Panc1 (cell line): ENCODE results near the gene KCNJ5. TPM values are rescaled to one million over a fixed set of nuclear protein-coding genes. Genes with fewer than 3 reads are reported as not detected.

Experiments
- ATAC-seq: fragments of 200-7000 bp; cut with Tn5 transposase; 2 replicates; pipeline ENCODE4 v1.9.1; 2020; ENCODE audit warnings: mild to moderate bottlenecking, moderate library complexity
- BruUV-seq: library from RNA; stranded (reverse); fragments of 400-500 nt; replicated peaks from 2 replicates; lab custom pipeline; 2021; lab: Mats Ljungman, UMichigan
- CTCF ChIA-PET: fragments of 300-600 bp; sonication (Branson Sonifier 250); formaldehyde crosslinking; loops from one replicate; lab custom pipeline; 2022; ENCODE audit warnings: antibody characterized with exemption; lab: Charles Lee
- POLR2A ChIA-PET: fragments of 300-600 bp; sonication (Branson Sonifier 250); formaldehyde crosslinking; loops from one replicate; lab custom pipeline; 2022; ENCODE audit warnings: antibody characterized with exemption; lab: Charles Lee
- DNase-seq: peaks from one replicate; pipeline ENCODE4 v3.0.0-alpha.2; 2010; ENCODE audit warnings: low read depth, low spot score
- H3K27ac ChIP-seq: 2 replicates; pipeline ENCODE4 v1.5.1; 2011; ENCODE audit warnings: mild to moderate bottlenecking, low read length, inconsistent platforms
- H3K27me3 ChIP-seq: fragments of 200-500 bp; sonication (Bioruptor generic); 2 replicates; pipeline ENCODE4 v1.6.0; 2014; ENCODE audit warnings: low read length, inconsistent platforms; ENCODE audit not compliant: control insufficient read depth, insufficient read depth
- H3K36me3 ChIP-seq: fragments of 200-500 bp; sonication (Bioruptor generic); 2 replicates; pipeline ENCODE4 v1.5.1; 2014; ENCODE audit warnings: inconsistent platforms, mild to moderate bottlenecking, low read length, moderate library complexity; ENCODE audit not compliant: control insufficient read depth, insufficient read depth
- H3K4me1 ChIP-seq: 2 replicates; pipeline ENCODE4 v1.5.1; 2011; ENCODE audit warnings: inconsistent platforms, mild to moderate bottlenecking, low read length, moderate library complexity; ENCODE audit not compliant: control insufficient read depth, insufficient read depth
- H3K4me3 ChIP-seq, 2 experiments: 2 replicates each; pipeline ENCODE4 v1.5.1; 2011 to 2012; ENCODE audit warnings: low read depth in 2 of 2, low read length in 2 of 2, mild to moderate bottlenecking in 2 of 2, inconsistent platforms in 1 of 2, moderate library complexity in 1 of 2
- H3K9me3 ChIP-seq: fragments of 200-500 bp; sonication (Bioruptor generic); 2 replicates; pipeline ENCODE4 v1.5.1; 2014; ENCODE audit warnings: low read depth, mild to moderate bottlenecking, inconsistent platforms, low read length, moderate library complexity; ENCODE audit not compliant: control insufficient read depth, insufficient read depth
- CTCF ChIP-seq: fragments of 450-650 bp; IDR thresholded peaks from 2 replicates; pipeline ENCODE4 v1.5.1; 2017; ENCODE audit warnings: mild to moderate bottlenecking
- POLR2AphosphoS5 ChIP-seq: IDR thresholded peaks from 2 replicates; pipeline ENCODE4 v1.6.1; 2012; ENCODE audit warnings: mild to moderate bottlenecking, low read depth, low read length, moderate library complexity
- SIN3A ChIP-seq: IDR thresholded peaks from 2 replicates; pipeline ENCODE4 v1.6.1; 2012; ENCODE audit warnings: low read depth, mild to moderate bottlenecking, low read length, moderate library complexity, borderline replicate concordance; ENCODE audit not compliant: insufficient read depth
- TCF7L2 ChIP-seq: IDR thresholded peaks from 2 replicates; pipeline ENCODE4 v1.6.1; 2011; ENCODE audit warnings: mild to moderate bottlenecking, low read depth, low read length, inconsistent platforms
- in situ Hi-C: cut with HindIII; loops from 2 replicates; pipeline ENCODE4 v1.10.0; 2016; ENCODE audit warnings: low sequenced_read_pairs, low pct_unique_long_range_greater_than_20kb
- intact Hi-C: fragments of 100-400 bp; cut with micrococcal nuclease; formaldehyde crosslinking; loops from one replicate; pipeline ENCODE4 v1.10.0; 2022; ENCODE audit not compliant: unreplicated experiment
- total RNA-seq: library from RNA; stranded (reverse); gene quantifications from one replicate; pipeline ENCODE4 v1.2.1, GENCODE V29; 2021; ENCODE audit not compliant: unreplicated experiment
- TF ChIP-seq, protein P1 (sequence below), 2 experiments: IDR thresholded peaks; 2 replicates each; pipeline ENCODE4 v1.6.1; 2011 to 2012; ENCODE audit warnings: low read depth in 2 of 2, control low read depth in 1 of 2, low read length in 1 of 2, mild to moderate bottlenecking in 1 of 2, moderate library complexity in 1 of 2; ENCODE audit not compliant: insufficient read depth in 1 of 2

The KCNJ5 gene
- total RNA-seq, 1 experiment from 2014 or later, result 0.28 TPM

GRCh38 chr11:128862406-128862805 lies 28.8 kb upstream of the KCNJ5 start:
- ATAC-seq (no peak), DNase-seq (no peak)
- Histone ChIP-seq H3K9me3 (no peaks in the 10 kb centered on the region), H3K4me1 (no peaks in the 10 kb centered on the region), H3K27ac (no peak overlapping the region), H3K27me3 (peaks cover 13% of the 10 kb centered on the region), H3K36me3 (no peaks in the 10 kb centered on the region), H3K4me3 (no peak overlapping the region)
- TF ChIP-seq CTCF, result no peak
- ChIA-PET POLR2A (no interaction called here), CTCF (no interaction called here)
- in situ Hi-C loops (no loop called here), intact Hi-C loops (no loop called here)
- no TSS peak for BruUV-seq

GRCh38 chr11:128862908-128863660 lies 28.1 kb upstream of the KCNJ5 start:
- in situ Hi-C loops, result no loop called here
- no peak for TF ChIP-seq CTCF
- DNase-seq (no peak), ATAC-seq (no peak)
- POLR2A ChIA-PET, result no interaction called here
- CTCF ChIA-PET, result no interaction called here
- no TSS peak for BruUV-seq
- H3K27me3 ChIP-seq, result peaks cover 10% of the 10 kb centered on the region
- no peaks in the 10 kb centered on the region for H3K36me3 ChIP-seq
- H3K27ac ChIP-seq, result no peak overlapping the region
- H3K4me1 ChIP-seq, result no peaks in the 10 kb centered on the region
- no peak overlapping the region for H3K4me3 ChIP-seq
- H3K9me3 ChIP-seq, result no peaks in the 10 kb centered on the region
- intact Hi-C loops, result no loop called here

DNA sequence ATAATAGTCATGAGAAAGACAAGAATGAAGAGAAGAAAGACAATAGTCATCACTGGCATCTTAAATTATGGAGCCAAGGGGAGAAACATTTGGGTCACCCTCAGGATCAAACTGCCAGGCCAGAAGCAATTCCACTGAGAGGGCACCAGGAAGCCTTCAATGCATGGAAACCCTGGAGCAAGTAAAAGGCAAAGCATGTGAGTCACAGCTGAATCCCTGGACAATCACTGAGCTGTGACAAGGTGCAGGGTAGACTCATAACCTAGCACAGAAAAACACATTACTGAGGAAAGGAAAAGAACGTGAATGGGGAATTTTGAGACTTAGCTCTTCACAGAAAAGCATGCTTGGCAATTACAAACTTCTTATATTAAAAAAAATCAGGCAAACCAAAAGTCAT lies 25.7 kb upstream of the KCNJ5 start:
- Histone ChIP-seq H3K9me3 (no peaks in the 10 kb centered on the region), H3K36me3 (no peaks in the 10 kb centered on the region), H3K27ac (no peak overlapping the region), H3K4me3 (no peak overlapping the region), H3K27me3 (peaks cover 8% of the 10 kb centered on the region), H3K4me1 (no peaks in the 10 kb centered on the region)
- no TSS peak for BruUV-seq
- intact Hi-C loops (no loop called here), in situ Hi-C loops (no loop called here)
- POLR2A ChIA-PET, result no interaction called here
- no peak for DNase-seq
- ATAC-seq, result no peak
- CTCF ChIA-PET, result no interaction called here
- TF ChIP-seq, protein P1, sequence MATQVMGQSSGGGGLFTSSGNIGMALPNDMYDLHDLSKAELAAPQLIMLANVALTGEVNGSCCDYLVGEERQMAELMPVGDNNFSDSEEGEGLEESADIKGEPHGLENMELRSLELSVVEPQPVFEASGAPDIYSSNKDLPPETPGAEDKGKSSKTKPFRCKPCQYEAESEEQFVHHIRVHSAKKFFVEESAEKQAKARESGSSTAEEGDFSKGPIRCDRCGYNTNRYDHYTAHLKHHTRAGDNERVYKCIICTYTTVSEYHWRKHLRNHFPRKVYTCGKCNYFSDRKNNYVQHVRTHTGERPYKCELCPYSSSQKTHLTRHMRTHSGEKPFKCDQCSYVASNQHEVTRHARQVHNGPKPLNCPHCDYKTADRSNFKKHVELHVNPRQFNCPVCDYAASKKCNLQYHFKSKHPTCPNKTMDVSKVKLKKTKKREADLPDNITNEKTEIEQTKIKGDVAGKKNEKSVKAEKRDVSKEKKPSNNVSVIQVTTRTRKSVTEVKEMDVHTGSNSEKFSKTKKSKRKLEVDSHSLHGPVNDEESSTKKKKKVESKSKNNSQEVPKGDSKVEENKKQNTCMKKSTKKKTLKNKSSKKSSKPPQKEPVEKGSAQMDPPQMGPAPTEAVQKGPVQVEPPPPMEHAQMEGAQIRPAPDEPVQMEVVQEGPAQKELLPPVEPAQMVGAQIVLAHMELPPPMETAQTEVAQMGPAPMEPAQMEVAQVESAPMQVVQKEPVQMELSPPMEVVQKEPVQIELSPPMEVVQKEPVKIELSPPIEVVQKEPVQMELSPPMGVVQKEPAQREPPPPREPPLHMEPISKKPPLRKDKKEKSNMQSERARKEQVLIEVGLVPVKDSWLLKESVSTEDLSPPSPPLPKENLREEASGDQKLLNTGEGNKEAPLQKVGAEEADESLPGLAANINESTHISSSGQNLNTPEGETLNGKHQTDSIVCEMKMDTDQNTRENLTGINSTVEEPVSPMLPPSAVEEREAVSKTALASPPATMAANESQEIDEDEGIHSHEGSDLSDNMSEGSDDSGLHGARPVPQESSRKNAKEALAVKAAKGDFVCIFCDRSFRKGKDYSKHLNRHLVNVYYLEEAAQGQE (IDR thresholded peaks at IDR 0.05; ENCODE audit: insufficient read depth in 1 of 2, low read depth in 2 of 2, low read length in 1 of 2), result no peak
- TF ChIP-seq SIN3A, result no peak
- no peak for TF ChIP-seq TCF7L2
- no peak for TF ChIP-seq CTCF
- no peak for TF ChIP-seq POLR2AphosphoS5
